HG03045 (cell line): ENCODE results near the gene CD300LD.
"Not testable (repeated sequence)": the region's sequence is repeated elsewhere in the genome, so short reads cannot be mapped to it uniquely, and the experiment has no call there.

Source experiments
- ATAC-seq: cut with Tn5 transposase; IDR thresholded peaks from one replicate; pipeline ENCODE4 v1.9.1; 2021; ENCODE audit warnings: mild to moderate bottlenecking, moderate library complexity; ENCODE audit not compliant: unreplicated experiment

CD300LD gene

GRCh38 chr17:74592087-74592990 lies at the start of gene CD300LD:
Gene CD300LD (minus strand): TSS chr17:74592283. CDS start chr17:74592202, 81 bp downstream.
- ATAC-seq: no peak

- ATAC-seq: no peak
Measured at GRCh38 chr17:74641224-74641957, 49.3 kb upstream of the CD300LD start.

GRCh38 chr17:74639704-74640151 lies 47.6 kb upstream of the CD300LD start:
- no peak for ATAC-seq

GRCh38 chr17:74637926-74638325 lies 45.8 kb upstream of the CD300LD start:
- ATAC-seq: no peak

- no peak for ATAC-seq
Measured at GRCh38 chr17:74637265-74637664, 45.2 kb upstream of the CD300LD start.

- ATAC-seq: not testable (repeated sequence)
Measured at GRCh38 chr17:74636541-74637085, 44.5 kb upstream of the CD300LD start.

GRCh38 chr17:74635418-74635817 lies 43.3 kb upstream of the CD300LD start:
- ATAC-seq: no peak

- ATAC-seq: no peak
Measured at GRCh38 chr17:74633326-74633725, 41.2 kb upstream of the CD300LD start.

GRCh38 chr17:74632617-74633016 lies 40.5 kb upstream of the CD300LD start:
- ATAC-seq: no peak

GRCh38 chr17:74631468-74632450 lies 39.7 kb upstream of the CD300LD start:
- no peak for ATAC-seq

- ATAC-seq: not testable (repeated sequence)
Measured at GRCh38 chr17:74630251-74630650, 38.2 kb upstream of the CD300LD start.

- no peak for ATAC-seq
Measured at GRCh38 chr17:74625661-74626060, 33.6 kb upstream of the CD300LD start.

- ATAC-seq: no peak
Measured at GRCh38 chr17:74624131-74624530, 32.0 kb upstream of the CD300LD start.

GRCh38 chr17:74623693-74624093 lies 31.6 kb upstream of the CD300LD start, which contains the start of gene CD300E:
Gene CD300E (minus strand): TSS chr17:74623738. CDS start chr17:74623621, 117 bp downstream.
- no peak for ATAC-seq

GRCh38 chr17:74619077-74619673 lies 27.1 kb upstream of the CD300LD start:
- ATAC-seq: no peak

- ATAC-seq: no peak
Measured at GRCh38 chr17:74618451-74618850, 26.4 kb upstream of the CD300LD start.

- ATAC-seq: no peak
Measured at GRCh38 chr17:74616696-74617095, 24.6 kb upstream of the CD300LD start.

GRCh38 chr17:74612046-74612445 lies 20.0 kb upstream of the CD300LD start:
- no peak for ATAC-seq

GRCh38 chr17:74610108-74610507 lies 18.0 kb upstream of the CD300LD start:
- no peak for ATAC-seq

GRCh38 chr17:74608511-74608910 lies 16.4 kb upstream of the CD300LD start:
- ATAC-seq: no peak
